Small intestine (tissue), 7 donors: Measurements from ENCODE around the gene CFAP45. TPM values are rescaled to one million over a fixed set of nuclear protein-coding genes. Genes with fewer than 3 reads are reported as not detected.
A peak's percentile ranks its signal among the peaks of the same experiment; 100 is the strongest.

Experiments used
- DNase-seq, 2 donors: peaks; one replicate each; pipeline versions ENCODE4 v3.0.0 to v3.0.0-alpha.2; 2013
- FAIRE-seq: peaks from 2 replicates; lab custom pipeline; 2012; peaks lifted over from hg19 to GRCh38; lab: Jason Lieb, UNC
- H3K27ac ChIP-seq, 3 donors: one replicate each; pipeline ENCODE4 v1.5.1; 2013; ENCODE audit warnings: low read length in 2 of 3, mild to moderate bottlenecking in 2 of 3, control low read depth in 1 of 3, inconsistent platforms in 1 of 3, low read depth in 1 of 3, moderate library complexity in 1 of 3
- H3K27me3 ChIP-seq, 3 donors: one replicate each; pipeline ENCODE4 v1.6.1; 2013; ENCODE audit warnings: low read length in 3 of 3, inconsistent platforms in 1 of 3; ENCODE audit not compliant: control insufficient read depth in 3 of 3, insufficient read depth in 3 of 3
- H3K36me3 ChIP-seq, 3 donors: one replicate each; pipeline ENCODE4 v1.6.1; 2013; ENCODE audit warnings: low read length in 3 of 3, inconsistent platforms in 1 of 3, low read depth in 1 of 3, mild to moderate bottlenecking in 1 of 3, moderate library complexity in 1 of 3; ENCODE audit not compliant: control insufficient read depth in 3 of 3, insufficient read depth in 2 of 3
- H3K4me1 ChIP-seq, 3 donors: one replicate each; pipeline ENCODE4 v1.6.1; 2013; ENCODE audit warnings: low read length in 2 of 3, inconsistent platforms in 1 of 3, low read depth in 1 of 3, mild to moderate bottlenecking in 1 of 3, moderate library complexity in 1 of 3; ENCODE audit not compliant: control insufficient read depth in 3 of 3, insufficient read depth in 2 of 3
- H3K4me3 ChIP-seq, 3 donors: one replicate each; pipeline ENCODE4 v1.5.1; 2013; ENCODE audit warnings: low read length in 3 of 3, control low read depth in 1 of 3, inconsistent platforms in 1 of 3, low read depth in 1 of 3, mild to moderate bottlenecking in 1 of 3, moderate library complexity in 1 of 3
- H3K9me3 ChIP-seq, 2 donors: one replicate each; pipeline ENCODE4 v1.6.1; 2013; ENCODE audit warnings: low read depth in 1 of 2, low read length in 1 of 2; ENCODE audit not compliant: control insufficient read depth in 2 of 2, insufficient read depth in 1 of 2
- WGBS, 3 donors: extraction: QIAGEN DNeasy Blood & Tissue Kit; methylation state at CpG; one replicate each; pipeline ENCODE4 v1.1.7; 2013; 5-methylcytosine and 5-hydroxymethylcytosine counted together
- polyA plus RNA-seq, 4 donors: library from polyadenylated mRNA; stranded (reverse) in 3 of 4; unstranded in 1 of 4; fragments of 200-250 nt in 3 of 4; fragments of 120-200 nt in 1 of 4; gene quantifications; one replicate each; pipeline versions ENCODE4 v1.2.1 to v1.2.3, GENCODE V29; 2013
- donor health status: healthy with polysubstance abuse.
- donor health status: control.
- donor health status: control.
- donor health status: Bipolar disorder and iron deficiency.
- donor health status: healthy.

Gene CFAP45
- polyA plus RNA-seq, 4 donors: 0.35 to 1.1 (median 0.36) TPM; not detected in 1

- WGBS, 3 donors: 64 to 75% (median 66%) methylated on average over 4 of the region's 4 CpGs
- Histone ChIP-seq H3K9me3 (no peaks in the 10 kb centered on the region), H3K27me3 (no peaks in the 10 kb centered on the region), H3K4me1 (peaks cover 0 to 20% (median 3%) of the 10 kb centered on the region in 3 donors), H3K4me3 (no peak overlapping the region), H3K27ac (peak overlapping the region in 1 of 3 donors; percentile 94), H3K36me3 (no peaks in the 10 kb centered on the region)
- FAIRE-seq (no peak), DNase-seq (no peak)
Observed at GRCh38 chr1:159847231-159847630, 52.7 kb downstream of the CFAP45 start.

GRCh38 chr1:159845751-159846629 lies 54.0 kb downstream of the CFAP45 start:
- 35 to 72% (median 58%) methylated on average over 13 of the region's 13 CpGs for WGBS, 3 donors
- Histone ChIP-seq H3K36me3 (peaks cover 0 to 1% (median 0%) of the 10 kb centered on the region in 3 donors), H3K27me3 (no peaks in the 10 kb centered on the region), H3K4me3 (no peak overlapping the region), H3K9me3 (no peaks in the 10 kb centered on the region), H3K4me1 (peaks cover 0 to 20% (median 3%) of the 10 kb centered on the region in 3 donors), H3K27ac (peak overlapping the region in 1 of 3 donors; percentile 94)
- FAIRE-seq (no peak), DNase-seq (peak; percentile 84 to 94)

- Histone ChIP-seq H3K27ac (no peak overlapping the region), H3K27me3 (no peaks in the 10 kb centered on the region), H3K4me1 (peaks cover 0 to 20% (median 3%) of the 10 kb centered on the region in 3 donors), H3K9me3 (no peaks in the 10 kb centered on the region), H3K4me3 (no peak overlapping the region), H3K36me3 (peaks cover 0 to 12% (median 0%) of the 10 kb centered on the region in 3 donors)
- 59 to 82% (median 70%) methylated on average over 4 of the region's 4 CpGs for WGBS, 3 donors
- FAIRE-seq (no peak), DNase-seq (no peak)
Observed at GRCh38 chr1:159843459-159843858, 56.5 kb downstream of the CFAP45 start.

DNA sequence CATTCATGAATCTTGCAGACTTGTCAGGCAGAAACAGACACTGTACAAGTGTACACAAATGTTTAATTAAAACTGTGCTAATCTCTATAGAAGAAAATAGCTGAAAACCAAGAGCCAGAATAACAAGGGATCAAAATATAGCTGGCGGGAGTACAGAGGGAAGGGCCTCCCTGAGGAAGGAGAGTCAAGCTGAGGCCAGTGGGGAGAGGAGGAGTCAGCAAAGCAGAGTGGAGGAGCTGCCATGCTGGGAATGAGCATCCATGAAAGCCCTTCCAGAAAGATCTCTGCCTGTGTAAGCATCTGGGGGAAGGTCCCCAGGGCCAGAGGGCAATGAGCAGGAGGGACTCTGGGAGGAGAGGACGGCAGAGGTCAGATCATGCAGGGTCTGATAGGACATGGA lies 58.2 kb downstream of the CFAP45 start:
- Histone ChIP-seq H3K27me3 (no peaks in the 10 kb centered on the region), H3K9me3 (no peaks in the 10 kb centered on the region), H3K36me3 (peaks cover 0 to 15% (median 0%) of the 10 kb centered on the region in 3 donors), H3K4me1 (peaks cover 0 to 12% (median 3%) of the 10 kb centered on the region in 3 donors), H3K27ac (no peak overlapping the region), H3K4me3 (no peak overlapping the region)
- 82 to 98% (median 93%) methylated on average over 2 of the region's 2 CpGs for WGBS, 3 donors
- no peak for FAIRE-seq
- no peak for DNase-seq

DNA sequence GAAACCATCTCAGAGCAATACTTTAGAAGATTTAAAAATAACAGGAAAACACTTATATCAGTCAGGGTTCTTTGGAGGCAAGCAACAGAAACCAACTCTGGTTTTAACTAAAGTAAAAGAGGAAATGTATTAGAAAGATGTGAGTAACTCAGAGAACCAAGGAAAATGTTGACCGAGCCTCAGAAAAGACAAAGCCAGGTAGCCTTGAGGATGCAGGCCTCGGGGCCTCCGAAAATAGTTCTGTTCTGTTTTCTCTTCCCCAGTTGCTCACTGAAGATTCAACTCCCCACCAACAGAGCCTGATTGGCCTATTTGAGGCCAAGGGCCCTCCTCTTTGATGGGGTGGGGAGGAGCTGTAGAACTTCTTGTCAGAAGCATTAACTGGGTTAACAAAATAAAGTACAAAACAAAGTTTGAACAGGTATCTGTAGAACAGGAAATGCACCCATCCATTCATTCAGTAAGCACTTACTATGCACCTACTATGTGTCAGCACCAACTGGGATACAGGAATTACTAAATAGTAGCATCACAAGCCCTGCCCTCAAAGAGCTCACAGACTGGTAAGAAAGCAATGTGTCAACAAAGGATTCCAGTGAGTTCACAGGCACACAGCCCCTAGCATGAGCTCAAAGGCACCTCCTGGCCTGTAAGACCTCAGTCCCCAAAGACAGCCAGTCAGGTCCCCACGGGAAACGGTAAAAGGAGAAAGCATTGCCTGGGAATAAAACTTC lies 60.7 kb downstream of the CFAP45 start:
- H3K4me1 ChIP-seq: no peaks in the 10 kb centered on the region
- no peak for FAIRE-seq
- no peak overlapping the region for H3K4me3 ChIP-seq
- no peak overlapping the region for H3K27ac ChIP-seq
- H3K36me3 ChIP-seq: peaks cover 0 to 18% (median 0%) of the 10 kb centered on the region in 3 donors
- 86 to 96% (median 94%) methylated on average over 5 of the region's 5 CpGs for WGBS, 3 donors
- H3K9me3 ChIP-seq: no peaks in the 10 kb centered on the region
- no peaks in the 10 kb centered on the region for H3K27me3 ChIP-seq
- no peak for DNase-seq

GRCh38 chr1:159838715-159839114 lies 61.2 kb downstream of the CFAP45 start:
- Histone ChIP-seq H3K36me3 (peaks cover 0 to 18% (median 0%) of the 10 kb centered on the region in 3 donors), H3K27me3 (no peaks in the 10 kb centered on the region), H3K27ac (no peak overlapping the region), H3K4me1 (no peaks in the 10 kb centered on the region), H3K9me3 (no peaks in the 10 kb centered on the region), H3K4me3 (no peak overlapping the region)
- no peak for FAIRE-seq
- no peak for DNase-seq
- 84 to 97% (median 85%) methylated on average over 1 of the region's 1 CpG for WGBS, 3 donors

- Histone ChIP-seq H3K27me3 (no peaks in the 10 kb centered on the region), H3K4me1 (no peaks in the 10 kb centered on the region), H3K27ac (no peak overlapping the region), H3K9me3 (no peaks in the 10 kb centered on the region), H3K36me3 (peaks cover 0 to 19% (median 0%) of the 10 kb centered on the region in 3 donors), H3K4me3 (no peak overlapping the region)
- DNase-seq (no peak), FAIRE-seq (no peak)
- 84 to 86% (median 85%) methylated on average over 8 of the region's 8 CpGs for WGBS, 3 donors
Observed at GRCh38 chr1:159835862-159836525, 64.0 kb downstream of the CFAP45 start.

GRCh38 chr1:159835356-159835755 lies 64.6 kb downstream of the CFAP45 start:
- Histone ChIP-seq H3K4me1 (no peaks in the 10 kb centered on the region), H3K27me3 (no peaks in the 10 kb centered on the region), H3K9me3 (no peaks in the 10 kb centered on the region), H3K4me3 (no peak overlapping the region), H3K27ac (no peak overlapping the region), H3K36me3 (peaks cover 0 to 13% (median 0%) of the 10 kb centered on the region in 3 donors)
- DNase-seq (no peak), FAIRE-seq (no peak)
- 67 to 78% (median 74%) methylated on average over 3 of the region's 3 CpGs for WGBS, 3 donors
